ENCODE results near the gene UNK.
"Not testable (repeated sequence)": the region's sequence is repeated elsewhere in the genome, so short reads cannot be mapped to it uniquely, and the experiment has no call there.

The UNK gene

GRCh38 chr17:75778066-75778860 is 6.3 kb upstream of the UNK start:
- not testable (repeated sequence) for ATAC-seq
- peak; percentile 57; the same call in 1 of the 2 replicates for TF ChIP-seq CSRNP3 (CRISPR knock-in tag; IDR thresholded peaks at IDR 0.05)
- 0 out of 2 replicates have a peak, but pooled peaks have one; percentile 12 for TF ChIP-seq ZC3H10 (CRISPR knock-in tag; IDR thresholded peaks at IDR 0.05)

GRCh38 chr17:75778861-75779249 is 5.8 kb upstream of the UNK start:
- no peak for ATAC-seq
- TF ChIP-seq PATZ1 (CRISPR knock-in tag; IDR thresholded peaks at IDR 0.05; ENCODE audit: borderline replicate concordance) (peak; percentile 97), CSRNP3 (CRISPR knock-in tag; IDR thresholded peaks at IDR 0.05) (peak; percentile 77; the same call in 1 of the 2 replicates), ZFP30 (CRISPR knock-in tag; IDR thresholded peaks at IDR 0.05) (peak; percentile 20; the same call in 1 of the 2 replicates), ARNTL (CRISPR knock-in tag; IDR thresholded peaks at IDR 0.05; ENCODE audit: borderline replicate concordance, low read depth) (no peak)

GRCh38 chr17:75779250-75779986 is 5.2 kb upstream of the UNK start:
- peak; percentile 77 for ATAC-seq
- TF ChIP-seq ZNF70 (CRISPR knock-in tag; IDR thresholded peaks at IDR 0.05) (peak; percentile 78), ZNF565 (CRISPR knock-in tag; conservative IDR thresholded peaks at IDR 0.05; ENCODE audit: low read depth) (0 out of 2 replicates have a peak, but pooled peaks have one; percentile 52), POU6F1 (CRISPR knock-in tag; IDR thresholded peaks at IDR 0.05; ENCODE audit: borderline replicate concordance, low read depth) (peak; percentile 94), TSHZ2 (CRISPR knock-in tag; IDR thresholded peaks at IDR 0.05) (peak; percentile 16), BACH2 (CRISPR knock-in tag; IDR thresholded peaks at IDR 0.05; ENCODE audit: borderline replicate concordance) (no peak), TOX (CRISPR knock-in tag; IDR thresholded peaks at IDR 0.05; ENCODE audit: borderline replicate concordance) (peak; percentile 63; the same call in 1 of the 2 replicates), ZC3H10 (CRISPR knock-in tag; IDR thresholded peaks at IDR 0.05) (peak; percentile 39; the same call in 1 of the 2 replicates), TCF4 (CRISPR knock-in tag; IDR thresholded peaks at IDR 0.05; ENCODE audit: borderline replicate concordance) (no peak), GLIS3 (CRISPR knock-in tag; IDR thresholded peaks at IDR 0.05) (no peak; the same call in 1 of the 2 replicates), ZNF8 (CRISPR knock-in tag; IDR thresholded peaks at IDR 0.05) (peak; percentile 67), ESRRG (CRISPR knock-in tag; IDR thresholded peaks at IDR 0.05) (peak; percentile 76), PATZ1 (CRISPR knock-in tag; IDR thresholded peaks at IDR 0.05; ENCODE audit: borderline replicate concordance) (no peak), CSRNP3 (CRISPR knock-in tag; IDR thresholded peaks at IDR 0.05) (peak; percentile 78; the same call in 1 of the 2 replicates), ZFP3 (CRISPR knock-in tag; IDR thresholded peaks at IDR 0.05) (no peak; the same call in 1 of the 2 replicates), SNAI2 (CRISPR knock-in tag; IDR thresholded peaks at IDR 0.05) (no peak), CSDC2 (CRISPR knock-in tag; IDR thresholded peaks at IDR 0.05) (no peak), OSR1 (CRISPR knock-in tag; IDR thresholded peaks at IDR 0.05) (no peak), CREB5 (CRISPR knock-in tag; IDR thresholded peaks at IDR 0.05; ENCODE audit: low read depth) (no peak), ARNTL (CRISPR knock-in tag; IDR thresholded peaks at IDR 0.05; ENCODE audit: borderline replicate concordance, low read depth) (peak; percentile 85; the same call in 1 of the 2 replicates)

Data from SK-N-SH treated with all-trans-retinoic acid at 6 μM for 48 hours (cell line).